Stimulated activated naive CD8-positive, alpha-beta T cell treated with anti-CD3 and anti-CD28 coated beads, Interleukin-15, amount 100 ng/mL, for 72 hours (primary cell): Measurements from ENCODE around the gene SPESP1.
A peak's percentile ranks its signal among the peaks of the same experiment; 100 is the strongest.

Experiments used
- ATAC-seq: fragments of 150-1000 bp; cut with Tn5 transposase; 2 replicates; pipeline ENCODE4 v1.10.0; 2021; ENCODE audit warnings: mild to moderate bottlenecking, moderate library complexity
- DNase-seq, 2 donors: peaks; one replicate each; pipeline ENCODE4 v3.0.0; 2021 to 2022
- H3K27ac Mint-ChIP-seq, 2 donors: one replicate each; pipeline ENCODE4 v1.8.0; 2022; ENCODE audit warnings: mild to moderate bottlenecking in 2 of 2, mixed read lengths in 2 of 2, moderate library complexity in 2 of 2
- H3K27me3 Mint-ChIP-seq: one replicate; pipeline ENCODE4 v1.8.0; 2022; ENCODE audit warnings: mixed read lengths
- H3K4me1 Mint-ChIP-seq: one replicate; pipeline ENCODE4 v1.8.0; 2022; ENCODE audit warnings: mild to moderate bottlenecking, mixed read lengths
- H3K4me3 Mint-ChIP-seq, 2 donors: one replicate each; pipeline ENCODE4 v1.8.0; 2022; ENCODE audit warnings: mild to moderate bottlenecking in 2 of 2, mixed read lengths in 2 of 2, moderate library complexity in 1 of 2
- H3K9me3 Mint-ChIP-seq, 2 donors: one replicate each; pipeline ENCODE4 v1.8.0; 2022; ENCODE audit warnings: mixed read lengths in 2 of 2

Gene SPESP1

DNA sequence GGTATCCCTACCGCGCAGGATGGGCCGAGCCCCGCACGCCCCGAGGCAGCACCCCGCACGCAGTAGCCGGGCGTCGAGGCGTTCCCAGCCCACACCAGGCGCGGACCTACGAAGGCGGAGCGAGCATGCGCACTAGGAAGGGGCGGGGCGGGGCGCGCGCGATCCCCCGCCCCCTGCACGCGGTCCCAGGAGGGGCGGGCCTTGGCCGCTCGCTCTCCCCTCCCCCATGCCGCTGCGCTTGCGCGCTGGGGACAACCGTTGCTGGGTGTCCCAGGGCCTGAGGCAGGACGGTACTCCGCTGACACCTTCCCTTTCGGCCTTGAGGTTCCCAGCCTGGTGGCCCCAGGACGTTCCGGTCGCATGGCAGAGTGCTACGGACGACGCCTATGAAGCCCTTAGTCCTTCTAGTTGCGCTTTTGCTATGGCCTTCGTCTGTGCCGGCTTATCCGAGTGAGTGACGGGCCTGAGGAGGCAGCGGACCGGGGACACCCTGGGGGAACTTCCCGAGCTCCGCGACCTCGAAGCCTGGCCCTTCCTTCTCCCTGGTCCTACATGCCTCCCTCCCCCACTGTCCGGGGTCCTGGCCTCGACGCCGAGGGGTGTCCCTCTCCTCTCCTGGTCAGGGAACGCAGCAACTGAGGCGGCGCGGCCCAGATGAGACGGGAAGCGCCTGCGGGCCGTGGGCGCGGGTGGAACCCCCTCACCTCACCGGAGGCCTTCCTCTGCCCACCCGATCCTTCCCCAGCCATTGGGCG lies at the start of gene SPESP1:
TSS of gene SPESP1 (plus strand) at position 258 of the 755 bp plus-strand sequence. CDS start at position 387, 129 bp downstream.
- Mint-ChIP-seq H3K4me3 (peak within 1 kb of the TSS; percentile 44 to 65), H3K4me1 (no peaks in the 10 kb centered on the region), H3K9me3 (no peaks in the 10 kb centered on the region), H3K27ac (peak within 1 kb of the TSS in 1 of 2 donors; percentile 59), H3K27me3 (peaks cover 10% of the 10 kb centered on the region)
- ATAC-seq (peak; percentile 82), DNase-seq (peak; percentile 24 to 52)

DNA sequence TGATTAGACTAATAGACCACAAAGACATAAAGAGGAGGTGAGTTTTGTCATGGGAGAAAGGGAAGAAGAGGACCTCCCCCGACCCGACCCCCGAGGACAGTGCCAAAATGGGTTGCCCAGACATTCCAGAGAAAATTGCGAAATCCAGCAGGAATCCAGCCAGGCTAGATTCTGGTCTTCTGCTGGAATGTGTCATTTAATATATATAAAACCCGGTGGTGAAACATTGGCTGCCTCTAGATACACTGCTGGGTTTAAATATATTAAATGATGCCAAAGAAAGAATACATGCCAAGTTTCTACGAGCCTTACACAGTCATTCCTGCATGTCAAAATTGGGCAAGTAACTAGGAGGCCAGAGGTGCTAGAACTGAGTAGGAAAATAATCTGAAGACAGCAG lies 45.3 kb upstream of the SPESP1 start:
- DNase-seq (no peak), ATAC-seq (no peak)
- Mint-ChIP-seq H3K4me3 (no peak overlapping the region), H3K4me1 (peaks cover 6% of the 10 kb centered on the region), H3K27me3 (no peaks in the 10 kb centered on the region), H3K9me3 (no peaks in the 10 kb centered on the region), H3K27ac (no peak overlapping the region)

DNA sequence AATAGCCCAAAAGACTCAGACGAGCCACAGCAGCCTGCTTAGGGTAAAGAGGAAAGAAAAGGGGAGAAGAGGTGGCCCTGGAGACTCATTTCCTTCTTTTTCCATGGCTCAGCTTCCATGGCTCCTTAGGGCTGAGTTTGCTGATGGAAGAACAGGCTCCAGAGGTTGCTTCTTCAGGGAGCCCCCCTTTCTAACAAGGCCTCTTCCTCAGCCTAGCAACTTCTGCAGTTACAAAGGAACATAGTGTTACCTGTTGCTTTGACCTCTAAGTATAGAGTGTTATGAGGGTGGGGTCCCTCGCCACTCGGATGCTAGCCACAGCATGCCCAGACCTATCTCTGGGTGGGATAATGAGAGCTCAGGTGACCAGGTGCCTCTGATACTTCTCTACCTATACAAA lies 43.2 kb upstream of the SPESP1 start:
- Mint-ChIP-seq H3K4me3 (no peak overlapping the region), H3K9me3 (no peaks in the 10 kb centered on the region), H3K27ac (no peak overlapping the region), H3K4me1 (peaks cover 6% of the 10 kb centered on the region), H3K27me3 (peaks cover 4% of the 10 kb centered on the region)
- DNase-seq (no peak), ATAC-seq (no peak)

DNA sequence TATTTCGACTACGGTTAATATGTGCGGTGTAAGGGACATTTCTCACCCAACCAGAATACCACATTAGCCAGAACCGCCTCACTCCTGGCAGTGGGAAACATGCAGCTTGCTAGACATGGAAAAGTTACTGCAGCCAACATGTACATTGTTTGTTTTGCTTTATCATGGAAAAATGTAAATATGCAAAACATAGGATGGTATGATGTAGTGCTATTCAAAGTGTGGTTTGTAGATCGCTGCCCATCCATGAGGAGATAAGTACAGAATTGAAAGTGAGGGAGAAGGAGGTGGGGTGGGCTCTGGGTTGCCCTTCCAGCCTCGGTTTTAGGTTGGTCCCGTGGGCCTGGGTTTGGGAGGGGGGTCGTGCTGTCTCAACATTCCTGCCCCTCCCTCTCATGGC lies 42.5 kb upstream of the SPESP1 start:
- Mint-ChIP-seq H3K27ac (no peak overlapping the region), H3K27me3 (peaks cover 10% of the 10 kb centered on the region), H3K4me1 (peaks cover 6% of the 10 kb centered on the region), H3K4me3 (no peak overlapping the region), H3K9me3 (no peaks in the 10 kb centered on the region)
- DNase-seq (no peak), ATAC-seq (no peak)

DNA sequence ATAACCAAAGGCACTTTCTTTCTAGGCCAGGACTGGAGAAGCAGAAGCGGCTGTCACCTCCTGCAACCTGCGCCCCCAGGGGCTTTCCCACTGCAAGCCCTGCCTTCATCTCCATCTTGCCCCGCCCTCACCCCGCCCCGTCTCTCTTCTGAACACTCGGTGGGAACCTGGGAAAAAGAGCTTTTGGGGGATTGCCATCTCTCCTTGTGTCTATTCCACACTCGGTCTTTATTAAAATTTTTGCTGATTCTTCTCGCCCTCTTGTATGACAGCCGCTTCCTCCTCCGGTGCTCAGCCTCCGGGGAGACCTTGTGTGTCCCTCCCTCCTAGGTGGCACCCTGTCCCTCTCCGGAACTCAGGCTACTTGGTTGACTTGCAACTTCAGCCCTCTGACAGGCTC lies 41.9 kb upstream of the SPESP1 start:
- DNase-seq (peak in 1 of 2 donors; percentile 13), ATAC-seq (peak; percentile 69)
- H3K9me3 Mint-ChIP-seq, result no peaks in the 10 kb centered on the region
- peak overlapping the region in 1 of 2 donors; percentile 64 for H3K27ac Mint-ChIP-seq
- H3K27me3 Mint-ChIP-seq, result peaks cover 14% of the 10 kb centered on the region
- H3K4me1 Mint-ChIP-seq, result peaks cover 6% of the 10 kb centered on the region
- peak overlapping the region; percentile 70 to 89 for H3K4me3 Mint-ChIP-seq

DNA sequence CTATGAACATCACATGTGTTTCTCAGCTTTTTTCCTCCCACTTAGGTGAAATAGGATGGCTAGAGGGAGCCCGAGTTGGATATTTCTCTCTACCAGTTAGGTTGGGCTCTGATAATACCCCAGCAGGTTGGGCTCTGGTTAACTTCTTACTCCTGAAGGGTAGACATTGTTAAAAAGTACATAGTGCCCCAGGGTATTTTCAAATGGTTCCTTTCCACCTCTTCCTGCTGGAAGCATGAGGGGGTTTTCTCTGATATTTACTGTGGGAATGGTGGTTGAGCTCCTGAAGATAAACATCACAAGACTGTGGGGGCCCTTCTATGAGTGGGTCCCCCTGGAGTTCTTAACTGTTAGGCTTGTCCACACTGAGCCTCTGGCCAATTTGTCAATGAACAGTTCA lies 36.1 kb upstream of the SPESP1 start:
- no peak for ATAC-seq
- no peak for DNase-seq
- no peaks in the 10 kb centered on the region for H3K4me1 Mint-ChIP-seq

DNA sequence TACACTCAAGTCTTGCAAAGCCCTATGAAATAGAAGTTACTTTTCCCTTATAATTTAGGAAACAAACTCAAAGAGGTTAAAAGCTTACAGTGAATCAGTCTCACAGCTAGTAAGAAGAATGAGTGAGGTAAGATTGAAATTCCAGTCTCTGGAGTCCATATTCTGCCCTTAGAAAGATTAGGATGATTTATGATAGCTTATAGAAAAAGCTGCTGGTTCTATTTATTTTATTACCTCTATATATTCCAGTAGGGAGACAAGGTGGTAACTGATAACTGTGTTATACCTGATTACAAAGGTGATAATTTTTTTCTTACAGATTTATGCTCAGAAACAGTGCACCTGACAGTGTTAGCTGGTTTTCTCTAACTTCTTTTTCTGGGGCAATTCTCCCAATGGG lies 34.1 kb upstream of the SPESP1 start:
- Mint-ChIP-seq H3K9me3 (no peaks in the 10 kb centered on the region), H3K27ac (no peak overlapping the region), H3K4me1 (no peaks in the 10 kb centered on the region), H3K27me3 (peaks cover 23% of the 10 kb centered on the region), H3K4me3 (no peak overlapping the region)
- ATAC-seq (no peak), DNase-seq (no peak)

More for the DNA sequence above, 36.1 kb upstream of the SPESP1 start:
- Mint-ChIP-seq H3K9me3 (no peaks in the 10 kb centered on the region), H3K4me3 (no peak overlapping the region), H3K27me3 (peaks cover 23% of the 10 kb centered on the region), H3K27ac (no peak overlapping the region)

DNA sequence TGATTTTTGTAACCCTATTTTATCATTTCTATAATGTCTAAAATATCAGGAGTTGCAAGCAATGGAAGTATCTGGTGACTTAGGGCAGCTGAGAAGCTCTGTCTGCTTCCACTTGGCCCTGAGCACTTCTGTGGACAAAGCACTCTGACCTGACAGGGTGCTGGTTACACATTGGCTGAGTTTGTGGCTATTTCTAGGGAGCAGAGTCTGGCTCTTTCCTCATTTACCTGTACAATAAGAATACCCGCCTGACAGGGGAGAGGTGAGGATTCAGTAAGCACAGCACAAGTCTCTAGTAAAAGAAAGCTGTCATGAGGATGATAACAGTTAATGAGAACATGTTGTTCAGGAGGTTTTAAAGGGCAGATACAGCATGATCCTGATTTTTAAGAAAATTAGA lies 33.3 kb upstream of the SPESP1 start:
- DNase-seq, result no peak
- H3K4me3 Mint-ChIP-seq, result no peak overlapping the region
- H3K27me3 Mint-ChIP-seq, result peaks cover 24% of the 10 kb centered on the region
- no peaks in the 10 kb centered on the region for H3K4me1 Mint-ChIP-seq
- no peak for ATAC-seq
- no peaks in the 10 kb centered on the region for H3K9me3 Mint-ChIP-seq
- H3K27ac Mint-ChIP-seq, result no peak overlapping the region

DNA sequence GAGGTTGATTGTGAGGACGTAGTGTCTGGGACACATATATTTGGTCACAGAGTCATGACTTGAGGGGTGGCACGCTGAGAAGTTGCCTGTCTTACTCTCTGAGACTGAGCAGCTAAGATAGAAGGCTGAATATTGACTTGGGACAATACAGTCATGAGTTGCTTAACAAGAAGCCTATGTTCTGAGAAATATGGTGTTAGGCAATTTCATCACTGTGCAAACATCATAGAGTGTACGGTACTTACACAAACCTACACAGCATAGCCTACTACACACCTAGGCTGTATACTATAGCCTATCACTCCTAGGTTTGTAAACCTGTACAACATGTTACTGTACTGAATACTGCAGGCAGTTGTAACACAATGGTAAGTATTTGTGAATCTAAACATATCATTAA lies 30.3 kb upstream of the SPESP1 start:
- H3K27ac Mint-ChIP-seq, result no peak overlapping the region
- no peak overlapping the region for H3K4me3 Mint-ChIP-seq
- H3K9me3 Mint-ChIP-seq, result no peaks in the 10 kb centered on the region
- H3K4me1 Mint-ChIP-seq, result no peaks in the 10 kb centered on the region
- DNase-seq (no peak), ATAC-seq (no peak)
- peaks cover 16% of the 10 kb centered on the region for H3K27me3 Mint-ChIP-seq

DNA sequence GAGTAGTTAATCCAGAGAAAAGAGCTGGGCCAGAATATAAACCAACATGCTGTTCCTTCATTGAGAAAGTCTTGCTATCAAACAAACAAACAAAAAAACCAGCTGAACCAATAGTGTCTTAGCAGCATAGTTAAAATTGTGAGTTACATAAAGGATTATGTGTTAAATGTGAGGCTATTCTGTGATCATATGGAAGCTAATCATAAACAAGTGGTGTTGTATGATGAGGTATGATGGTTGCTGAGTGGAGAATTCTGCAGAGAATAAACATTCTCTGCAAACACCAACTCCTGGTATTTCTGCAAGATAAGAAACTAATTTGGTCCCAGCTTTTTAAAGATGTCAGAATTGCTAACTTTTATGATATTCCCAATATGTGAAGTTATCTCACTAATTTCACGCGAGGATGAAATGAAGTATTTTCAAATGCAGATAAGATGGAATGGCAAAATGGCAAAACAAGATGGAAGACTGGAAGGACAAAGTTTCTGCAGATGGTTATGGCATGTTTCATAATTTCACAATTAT lies 22.9 kb upstream of the SPESP1 start:
- no peak for DNase-seq
- Mint-ChIP-seq H3K4me3 (no peak overlapping the region), H3K27me3 (peaks cover 9% of the 10 kb centered on the region), H3K9me3 (no peaks in the 10 kb centered on the region), H3K27ac (no peak overlapping the region), H3K4me1 (no peaks in the 10 kb centered on the region)
- ATAC-seq, result no peak

DNA sequence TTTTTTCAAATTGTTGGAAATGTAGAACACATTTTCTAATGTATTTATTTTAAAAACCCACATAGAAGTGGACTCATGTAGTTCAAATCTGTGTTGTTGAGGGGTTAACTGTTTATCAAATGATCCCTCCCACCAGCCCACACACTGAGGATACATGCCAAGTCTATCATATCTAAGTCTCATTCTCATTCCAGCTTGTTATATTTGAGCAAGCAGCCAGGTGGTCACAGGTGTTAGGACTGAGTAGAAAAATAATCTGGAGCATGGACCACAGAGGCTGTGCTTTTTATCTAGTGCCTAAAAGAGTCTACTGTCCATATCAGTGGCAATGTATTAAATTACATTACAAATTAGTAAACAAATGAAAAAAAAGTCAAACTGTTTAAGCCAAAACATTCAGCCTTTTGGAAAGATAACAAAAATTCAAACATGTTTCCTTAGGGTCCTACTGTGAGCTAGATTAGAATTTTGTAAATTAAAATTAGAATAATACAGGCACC lies 20.7 kb upstream of the SPESP1 start:
- Mint-ChIP-seq H3K27me3 (no peaks in the 10 kb centered on the region), H3K27ac (no peak overlapping the region), H3K4me3 (no peak overlapping the region), H3K9me3 (no peaks in the 10 kb centered on the region), H3K4me1 (no peaks in the 10 kb centered on the region)
- ATAC-seq (no peak), DNase-seq (no peak)

DNA sequence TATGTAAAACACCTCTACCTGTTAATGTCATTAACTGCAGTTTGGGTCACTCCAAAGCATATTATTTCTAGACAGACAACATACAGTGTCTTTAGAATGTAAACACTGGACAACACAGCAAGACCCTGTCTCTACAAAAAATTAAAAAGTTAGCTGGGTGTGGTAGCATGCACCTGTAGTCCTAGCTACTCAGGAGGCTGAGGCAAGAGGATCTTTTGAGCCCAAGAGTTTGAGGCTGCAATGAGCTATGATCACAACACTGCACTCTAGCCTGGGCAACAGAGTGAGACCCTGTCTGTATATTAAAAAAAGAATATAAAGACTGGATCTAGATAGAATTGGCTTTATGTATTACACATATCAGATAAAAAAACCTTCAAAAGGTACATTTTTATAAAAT lies 20.0 kb upstream of the SPESP1 start:
- Mint-ChIP-seq H3K27me3 (peaks cover 4% of the 10 kb centered on the region), H3K27ac (no peak overlapping the region), H3K4me1 (no peaks in the 10 kb centered on the region), H3K4me3 (no peak overlapping the region), H3K9me3 (peaks cover 0 to 3% of the 10 kb centered on the region in 2 donors)
- no peak for ATAC-seq
- DNase-seq, result no peak

DNA sequence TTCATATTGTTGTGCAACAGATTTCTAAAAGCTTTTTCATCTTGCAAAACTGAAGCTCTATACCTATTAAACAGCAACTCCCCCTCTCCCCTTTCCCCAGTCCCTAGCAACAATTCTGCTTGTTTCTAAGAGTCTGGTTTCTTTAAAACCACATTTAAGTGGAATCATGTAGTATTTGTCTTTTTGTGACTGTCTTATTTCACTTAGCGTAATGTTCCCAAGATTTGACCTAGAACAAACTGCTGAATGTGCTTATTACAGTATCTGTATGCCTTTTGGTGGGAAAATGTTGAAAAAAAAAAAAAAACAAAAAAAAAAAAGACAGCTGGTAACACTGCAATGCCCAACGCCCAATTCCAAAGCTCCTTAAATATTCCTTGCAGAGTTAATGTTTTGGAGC lies 19.5 kb upstream of the SPESP1 start:
- Mint-ChIP-seq H3K4me1 (no peaks in the 10 kb centered on the region), H3K9me3 (peaks cover 0 to 6% of the 10 kb centered on the region in 2 donors), H3K4me3 (no peak overlapping the region), H3K27me3 (peaks cover 7% of the 10 kb centered on the region), H3K27ac (no peak overlapping the region)
- no peak for DNase-seq
- no peak for ATAC-seq

DNA sequence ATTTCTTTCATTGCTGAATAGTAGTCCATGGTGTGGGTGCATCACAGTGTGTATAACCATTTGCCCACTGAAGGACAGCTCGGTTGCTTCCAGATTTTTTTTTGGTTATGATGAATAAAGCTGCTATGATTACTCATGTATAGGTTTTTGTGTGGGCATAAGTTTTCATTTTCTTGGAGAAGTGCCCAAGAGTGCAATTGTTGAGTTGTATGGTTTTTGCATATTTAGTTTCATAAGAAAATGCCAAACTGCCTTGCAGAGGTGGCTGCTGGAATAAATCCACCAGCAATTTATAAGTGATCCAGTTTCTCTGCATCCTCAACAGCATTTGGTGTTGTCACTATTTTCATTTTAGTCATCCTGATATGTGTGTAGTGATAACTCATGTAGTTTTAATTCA lies 8.4 kb upstream of the SPESP1 start:
- Mint-ChIP-seq H3K27me3 (peaks cover 45% of the 10 kb centered on the region), H3K27ac (no peak overlapping the region), H3K4me1 (no peaks in the 10 kb centered on the region), H3K9me3 (no peaks in the 10 kb centered on the region), H3K4me3 (no peak overlapping the region)
- DNase-seq (no peak), ATAC-seq (no peak)

DNA sequence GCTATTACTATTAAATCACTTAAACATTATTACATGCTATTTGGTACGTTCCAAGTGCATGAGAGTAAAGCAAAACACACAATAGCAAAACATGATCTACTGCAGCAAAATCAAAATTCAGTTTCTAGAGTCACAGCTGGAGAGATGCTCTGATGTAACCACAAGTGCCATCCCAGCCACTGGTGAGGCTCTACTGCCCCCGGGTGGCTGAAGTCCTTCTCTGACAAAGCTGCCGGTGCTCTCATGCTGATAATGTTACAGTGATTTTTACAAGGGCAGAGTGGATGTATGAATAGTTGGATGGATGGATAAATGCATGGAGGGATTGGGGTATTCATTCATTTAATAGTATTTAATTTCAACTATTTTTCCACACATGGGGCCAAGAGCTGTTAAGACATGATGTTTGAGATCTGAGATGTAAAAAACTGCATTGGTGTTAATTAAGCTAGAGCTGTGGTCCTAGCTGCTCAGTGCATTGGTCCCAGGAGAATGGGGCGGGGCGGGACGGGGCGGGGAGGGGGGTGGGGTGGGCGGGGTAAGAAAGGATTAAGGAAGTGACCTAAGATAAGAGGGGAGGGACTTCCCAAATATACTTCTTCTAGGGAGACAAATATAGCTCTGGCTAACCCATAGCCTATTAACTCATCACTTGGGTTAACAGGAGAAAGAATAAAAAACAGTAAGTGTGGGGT lies 5.3 kb upstream of the SPESP1 start:
- H3K4me1 Mint-ChIP-seq, result no peaks in the 10 kb centered on the region
- no peaks in the 10 kb centered on the region for H3K9me3 Mint-ChIP-seq
- ATAC-seq (peak; percentile 83), DNase-seq (peak; percentile 50 to 69)
- H3K27me3 Mint-ChIP-seq, result peaks cover 42% of the 10 kb centered on the region
- H3K27ac Mint-ChIP-seq, result no peak overlapping the region
- H3K4me3 Mint-ChIP-seq, result no peak overlapping the region

DNA sequence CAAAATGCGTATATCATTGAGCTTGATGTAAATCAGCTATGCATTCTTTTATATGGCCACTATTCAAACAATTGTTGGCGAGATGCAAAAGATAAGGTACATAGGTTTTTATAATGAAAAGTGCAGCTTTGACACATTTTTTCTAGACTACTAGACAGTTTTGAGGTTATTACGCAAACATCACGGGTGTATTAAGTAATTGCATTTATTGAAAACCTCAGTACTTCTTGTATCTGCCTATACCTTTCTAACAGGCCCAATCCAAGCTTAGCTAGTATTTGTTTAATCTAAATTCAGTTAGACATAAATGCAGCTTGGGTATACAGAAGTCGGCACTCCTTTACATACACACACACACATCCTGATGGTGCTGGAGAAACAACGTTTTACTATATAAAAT lies 2.7 kb downstream of the SPESP1 start:
- H3K27me3 Mint-ChIP-seq, result peaks cover 14% of the 10 kb centered on the region
- no peak for DNase-seq
- no peak for ATAC-seq
- no peak overlapping the region for H3K27ac Mint-ChIP-seq
- no peak overlapping the region for H3K4me3 Mint-ChIP-seq
- H3K4me1 Mint-ChIP-seq, result no peaks in the 10 kb centered on the region
- no peaks in the 10 kb centered on the region for H3K9me3 Mint-ChIP-seq
